NCI-H510A (cell line): ENCODE results near the gene IP6K3.
A peak's percentile ranks its signal among the peaks of the same experiment; 100 is the strongest.

Experiments
- DNase-seq: peaks from one replicate; lab custom pipeline; 2025; lab: John Stamatoyannopoulos, UW

Gene IP6K3

GRCh38 chr6:33689148-33689494, 57.6 kb downstream of the IP6K3 start:
- no peak for DNase-seq

GRCh38 chr6:33688451-33689147, 58.1 kb downstream of the IP6K3 start:
- no peak for DNase-seq

- no peak for DNase-seq
Measured at GRCh38 chr6:33688006-33688405, 58.7 kb downstream of the IP6K3 start.

GRCh38 chr6:33686981-33687975, 59.4 kb downstream of the IP6K3 start:
- DNase-seq: no peak

- no peak for DNase-seq
Measured at GRCh38 chr6:33686225-33686924, 60.3 kb downstream of the IP6K3 start.

GRCh38 chr6:33685411-33686224, 61.1 kb downstream of the IP6K3 start:
- no peak for DNase-seq

GRCh38 chr6:33684983-33685382, 61.7 kb downstream of the IP6K3 start:
- DNase-seq: no peak

GRCh38 chr6:33684428-33684896, 62.2 kb downstream of the IP6K3 start:
- DNase-seq: no peak

GRCh38 chr6:33683576-33684427, 62.9 kb downstream of the IP6K3 start:
- DNase-seq: no peak

GRCh38 chr6:33683051-33683571, 63.6 kb downstream of the IP6K3 start:
- DNase-seq: no peak

GRCh38 chr6:33682341-33682740, 64.4 kb downstream of the IP6K3 start:
- DNase-seq: no peak

- no peak for DNase-seq
Measured at GRCh38 chr6:33679761-33680160, 66.9 kb downstream of the IP6K3 start.

GRCh38 chr6:33678932-33679490, 67.7 kb downstream of the IP6K3 start:
- no peak for DNase-seq

- peak; percentile 43 for DNase-seq
Measured at GRCh38 chr6:33678233-33678931, 68.3 kb downstream of the IP6K3 start.

- no peak for DNase-seq
Measured at GRCh38 chr6:33677689-33678088, 69.0 kb downstream of the IP6K3 start.

GRCh38 chr6:33677143-33677660, 69.5 kb downstream of the IP6K3 start:
- no peak for DNase-seq

GRCh38 chr6:33676416-33677142, 70.1 kb downstream of the IP6K3 start:
- DNase-seq: no peak

GRCh38 chr6:33675968-33676367, 70.7 kb downstream of the IP6K3 start:
- DNase-seq: no peak
